Brain microvascular endothelial cell (primary cell): Measurements from ENCODE around the gene GSTA3.

Experiments
- DNase-seq: peaks from one replicate; pipeline ENCODE4 v3.0.0-alpha.2; 2020
- H3K27ac ChIP-seq: fragments of 250-450 bp; sonication (Bioruptor Pico); 2 replicates; pipeline ENCODE4 v1.5.1; 2020; ENCODE audit warnings: mild to moderate bottlenecking, moderate library complexity
- H3K27me3 ChIP-seq: fragments of 250-450 bp; sonication (Bioruptor Pico); replicated peaks from 2 replicates; pipeline ENCODE4 v1.5.1; 2020; ENCODE audit warnings: mild to moderate bottlenecking
- H3K36me3 ChIP-seq: fragments of 250-450 bp; sonication (Bioruptor Pico); replicated peaks from 2 replicates; pipeline ENCODE4 v1.5.1; 2020; ENCODE audit warnings: mild to moderate bottlenecking
- H3K4me3 ChIP-seq: 2 replicates; pipeline ENCODE4 v1.5.1; 2011; ENCODE audit warnings: low read depth, mild to moderate bottlenecking, control low read depth, low read length, moderate library complexity
- in situ Hi-C: cut with HindIII; loops from 2 replicates; pipeline ENCODE4 v1.10.0; 2017; ENCODE audit warnings: low sequenced_read_pairs, low pct_ligation_motif_present
- TF ChIP-seq, protein P1 (sequence below): IDR thresholded peaks from 2 replicates; pipeline ENCODE4 v1.5.1; 2011; ENCODE audit warnings: low read depth, mild to moderate bottlenecking, moderate library complexity, low read length, control low read depth, inconsistent platforms; ENCODE audit errors: missing control alignments

GSTA3 gene

DNA sequence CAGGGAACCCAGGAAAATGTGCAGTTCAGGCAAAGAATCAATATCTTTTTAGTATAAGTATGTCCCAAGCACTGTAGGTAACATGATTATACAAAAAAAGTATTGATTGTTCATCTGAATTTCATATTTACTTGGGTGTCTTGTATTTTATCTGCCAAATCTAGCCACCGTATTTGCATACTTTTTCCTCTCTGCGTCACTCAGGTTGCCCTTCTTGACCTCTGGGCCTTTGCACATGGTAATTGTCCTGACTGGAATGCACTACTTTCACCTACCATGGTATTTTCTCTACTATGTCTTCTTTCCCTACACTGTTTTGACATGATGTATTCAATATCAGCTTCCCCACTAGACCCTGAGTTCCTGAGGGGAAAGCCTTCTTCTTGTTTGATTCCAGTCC lies 15.2 kb downstream of the GSTA3 start:
- Histone ChIP-seq H3K27me3 (no peaks in the 10 kb centered on the region), H3K36me3 (no peaks in the 10 kb centered on the region), H3K4me3 (no peak overlapping the region), H3K27ac (no peak overlapping the region)
- TF ChIP-seq, protein P1, sequence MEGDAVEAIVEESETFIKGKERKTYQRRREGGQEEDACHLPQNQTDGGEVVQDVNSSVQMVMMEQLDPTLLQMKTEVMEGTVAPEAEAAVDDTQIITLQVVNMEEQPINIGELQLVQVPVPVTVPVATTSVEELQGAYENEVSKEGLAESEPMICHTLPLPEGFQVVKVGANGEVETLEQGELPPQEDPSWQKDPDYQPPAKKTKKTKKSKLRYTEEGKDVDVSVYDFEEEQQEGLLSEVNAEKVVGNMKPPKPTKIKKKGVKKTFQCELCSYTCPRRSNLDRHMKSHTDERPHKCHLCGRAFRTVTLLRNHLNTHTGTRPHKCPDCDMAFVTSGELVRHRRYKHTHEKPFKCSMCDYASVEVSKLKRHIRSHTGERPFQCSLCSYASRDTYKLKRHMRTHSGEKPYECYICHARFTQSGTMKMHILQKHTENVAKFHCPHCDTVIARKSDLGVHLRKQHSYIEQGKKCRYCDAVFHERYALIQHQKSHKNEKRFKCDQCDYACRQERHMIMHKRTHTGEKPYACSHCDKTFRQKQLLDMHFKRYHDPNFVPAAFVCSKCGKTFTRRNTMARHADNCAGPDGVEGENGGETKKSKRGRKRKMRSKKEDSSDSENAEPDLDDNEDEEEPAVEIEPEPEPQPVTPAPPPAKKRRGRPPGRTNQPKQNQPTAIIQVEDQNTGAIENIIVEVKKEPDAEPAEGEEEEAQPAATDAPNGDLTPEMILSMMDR, result no peak
- no peak for DNase-seq
- in situ Hi-C loops, result no loop called here

GRCh38 chr6:52893803-52894202 lies 15.7 kb downstream of the GSTA3 start:
- no peak overlapping the region for H3K27ac ChIP-seq
- no peaks in the 10 kb centered on the region for H3K27me3 ChIP-seq
- no peak overlapping the region for H3K4me3 ChIP-seq
- TF ChIP-seq, protein P1, result no peak
- in situ Hi-C loops, result no loop called here
- DNase-seq, result no peak
- no peaks in the 10 kb centered on the region for H3K36me3 ChIP-seq

- no peak for DNase-seq
- no peaks in the 10 kb centered on the region for H3K27me3 ChIP-seq
- TF ChIP-seq, protein P1, result no peak
- no peaks in the 10 kb centered on the region for H3K36me3 ChIP-seq
- H3K4me3 ChIP-seq, result no peak overlapping the region
- in situ Hi-C loops, result no loop called here
- H3K27ac ChIP-seq, result no peak overlapping the region
Observed at GRCh38 chr6:52893221-52893620, 16.3 kb downstream of the GSTA3 start.

DNA sequence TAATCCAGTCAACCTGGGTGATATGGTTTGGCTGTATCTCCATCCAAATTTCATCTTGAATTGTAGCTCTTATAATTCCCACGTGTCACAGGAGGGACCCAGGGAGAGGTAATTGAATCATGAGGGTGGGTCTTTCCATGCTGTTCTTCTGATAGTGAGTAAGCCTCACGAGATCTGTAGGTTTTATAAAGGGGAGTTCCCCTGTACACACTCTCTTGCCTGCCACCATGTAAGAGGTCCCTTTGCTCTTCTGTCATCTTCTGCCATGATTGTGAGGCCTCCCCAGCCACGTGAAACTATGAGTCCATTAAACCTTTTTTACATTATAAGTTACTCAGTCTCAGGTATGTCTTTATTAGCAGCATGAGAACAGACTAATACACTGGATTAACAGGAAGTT lies 19.5 kb downstream of the GSTA3 start:
- no peak overlapping the region for H3K27ac ChIP-seq
- no peak for DNase-seq
- no peaks in the 10 kb centered on the region for H3K27me3 ChIP-seq
- H3K4me3 ChIP-seq, result no peak overlapping the region
- TF ChIP-seq, protein P1, result no peak
- H3K36me3 ChIP-seq, result no peaks in the 10 kb centered on the region
- in situ Hi-C loops, result no loop called here

DNA sequence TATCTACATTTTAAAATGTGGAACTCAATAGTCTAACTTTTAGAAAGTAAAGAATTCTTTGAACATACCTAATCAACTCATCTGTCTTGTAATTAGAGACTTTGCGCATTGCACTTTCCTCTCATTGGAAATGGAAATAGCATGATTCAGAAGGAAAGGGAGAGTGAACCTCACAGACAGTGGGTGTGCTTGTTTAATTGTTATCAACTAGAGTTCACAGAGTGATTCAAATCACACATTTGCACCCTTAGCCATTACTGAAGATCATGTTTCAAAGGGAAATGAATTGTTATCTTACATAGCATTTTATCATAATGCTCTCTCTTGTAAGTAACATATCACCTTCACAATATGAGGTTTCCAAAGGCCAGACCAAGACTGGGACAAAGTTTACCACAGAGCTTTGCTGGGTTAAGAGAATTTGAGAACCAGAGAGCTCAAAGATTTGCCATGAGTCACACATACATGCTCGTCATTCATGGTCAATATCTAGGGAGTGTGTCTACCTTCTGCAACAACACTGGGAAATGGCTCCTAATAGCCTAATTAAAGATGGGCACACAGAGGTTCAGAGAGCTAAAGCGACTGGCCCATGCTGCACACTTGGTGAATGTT lies 21.5 kb downstream of the GSTA3 start:
- Histone ChIP-seq H3K36me3 (no peaks in the 10 kb centered on the region), H3K27ac (no peak overlapping the region), H3K27me3 (no peaks in the 10 kb centered on the region), H3K4me3 (no peak overlapping the region)
- DNase-seq, result no peak
- TF ChIP-seq, protein P1, result no peak
- in situ Hi-C loops, result no loop called here
